HepG2 (cell line): ENCODE measurements around the gene SLC13A3. TPM values are rescaled to one million over a fixed set of nuclear protein-coding genes. Genes with fewer than 3 reads are reported as not detected.
A peak's percentile ranks its signal among the peaks of the same experiment; 100 is the strongest.

Experiments
- HBP1 ChIP-seq: IDR thresholded peaks from 2 replicates; pipeline ENCODE4 v1.6.1; 2016; ENCODE audit warnings: low read depth, control low read depth
- HDAC2 ChIP-seq: sonication (generic); formaldehyde crosslinking; IDR thresholded peaks from 2 replicates; pipeline ENCODE4 v1.4.0; 2020; ENCODE audit warnings: missing genetic modification reagents
- HIC2 ChIP-seq: sonication (generic); formaldehyde crosslinking; IDR thresholded peaks from 2 replicates; pipeline ENCODE4 v1.9.0; 2022; ENCODE audit warnings: low read depth, missing genetic modification reagents
- HIVEP1 ChIP-seq: sonication (generic); formaldehyde crosslinking; IDR thresholded peaks from 2 replicates; pipeline ENCODE4 v1.4.0; 2020; ENCODE audit warnings: mild to moderate bottlenecking, missing genetic modification reagents
- HNRNPK ChIP-seq: fragments of 200-400 bp; formaldehyde crosslinking; IDR thresholded peaks from 2 replicates; pipeline ENCODE4 v1.6.1; 2018; ENCODE audit warnings: low read length, low read depth, moderate library complexity, mild to moderate bottlenecking; ENCODE audit not compliant: poor library complexity, severe bottlenecking
- ISL2 ChIP-seq: sonication (generic); formaldehyde crosslinking; IDR thresholded peaks from 2 replicates; pipeline ENCODE4 v1.5.0; 2020; ENCODE audit warnings: missing genetic modification reagents
- KDM2A ChIP-seq: sonication (generic); formaldehyde crosslinking; IDR thresholded peaks from 2 replicates; pipeline ENCODE4 v1.4.0; 2020; ENCODE audit warnings: low read depth, missing genetic modification reagents, borderline replicate concordance
- KLF11 ChIP-seq: IDR thresholded peaks from 2 replicates; pipeline ENCODE4 v1.6.1; 2016; ENCODE audit warnings: missing compliant biosample characterization
- MED1 ChIP-seq: sonication (generic); formaldehyde crosslinking; IDR thresholded peaks from 2 replicates; pipeline ENCODE4 v1.4.0; 2020; ENCODE audit warnings: missing genetic modification reagents
- NFATC3 ChIP-seq: sonication (generic); formaldehyde crosslinking; IDR thresholded peaks from 2 replicates; pipeline ENCODE4 v1.5.1; 2020; ENCODE audit warnings: mild to moderate bottlenecking, missing genetic modification reagents
- PAX8 ChIP-seq: sonication (generic); formaldehyde crosslinking; IDR thresholded peaks from 2 replicates; pipeline ENCODE4 v1.8.0; 2022; ENCODE audit warnings: mild to moderate bottlenecking, missing genetic modification reagents, borderline replicate concordance
- PBX3 ChIP-seq: sonication (generic); formaldehyde crosslinking; IDR thresholded peaks from 2 replicates; pipeline ENCODE4 v1.8.1; 2023; ENCODE audit warnings: missing genetic modification reagents, inconsistent platforms, borderline replicate concordance
- PHF21A ChIP-seq: sonication (generic); formaldehyde crosslinking; IDR thresholded peaks from 2 replicates; pipeline ENCODE4 v1.5.0; 2020; ENCODE audit warnings: mild to moderate bottlenecking, missing genetic modification reagents
- SAP130 ChIP-seq: IDR thresholded peaks from 2 replicates; pipeline ENCODE4 v1.6.1; 2016; ENCODE audit warnings: low read depth
- SCMH1 ChIP-seq: sonication (generic); formaldehyde crosslinking; IDR thresholded peaks from 2 replicates; pipeline ENCODE4 v1.9.0; 2021; ENCODE audit warnings: missing genetic modification reagents, mild to moderate bottlenecking, borderline replicate concordance
- SNAPC5 ChIP-seq: sonication (generic); formaldehyde crosslinking; IDR thresholded peaks from 2 replicates; pipeline ENCODE4 v1.8.1; 2023; ENCODE audit warnings: mild to moderate bottlenecking, missing genetic modification reagents, borderline replicate concordance
- SOX5 ChIP-seq: IDR thresholded peaks from 2 replicates; pipeline ENCODE4 v1.6.1; 2016; ENCODE audit warnings: borderline replicate concordance
- TCF12 ChIP-seq, 2 experiments: fragments of 450-650 bp in 1 of 2; sonication (generic) in 1 of 2; formaldehyde crosslinking in 1 of 2; IDR thresholded peaks; 2 replicates each; pipeline versions ENCODE4 v1.6.1 to v1.8.0; 2017 to 2022; ENCODE audit warnings: antibody characterized with exemption in 1 of 2, mild to moderate bottlenecking in 1 of 2, missing genetic modification reagents in 1 of 2, moderate library complexity in 1 of 2
- ZBTB34 ChIP-seq: sonication (generic); formaldehyde crosslinking; IDR thresholded peaks from 2 replicates; pipeline ENCODE4 v1.8.0; 2022; ENCODE audit warnings: mild to moderate bottlenecking, missing genetic modification reagents
- ZNF251 ChIP-seq: sonication (generic); formaldehyde crosslinking; IDR thresholded peaks from 2 replicates; pipeline ENCODE4 v1.9.0; 2021; ENCODE audit warnings: mild to moderate bottlenecking, missing genetic modification reagents
- ZNF274 ChIP-seq: sonication (generic); formaldehyde crosslinking; IDR thresholded peaks from 2 replicates; pipeline ENCODE4 v1.5.1; 2020; ENCODE audit warnings: mild to moderate bottlenecking, missing genetic modification reagents
- ZNF354B ChIP-seq: sonication (generic); formaldehyde crosslinking; IDR thresholded peaks from 2 replicates; pipeline ENCODE4 v1.8.0; 2022; ENCODE audit warnings: mild to moderate bottlenecking, missing genetic modification reagents
- ZNF556 ChIP-seq: sonication (generic); formaldehyde crosslinking; IDR thresholded peaks from 2 replicates; pipeline ENCODE4 v1.4.0; 2020; ENCODE audit warnings: mild to moderate bottlenecking, missing genetic modification reagents, borderline replicate concordance
- ZNF772 ChIP-seq: sonication (generic); formaldehyde crosslinking; IDR thresholded peaks from 2 replicates; pipeline ENCODE4 v1.5.0; 2020; ENCODE audit warnings: mild to moderate bottlenecking, missing genetic modification reagents
- polyA plus RNA-seq, 8 experiments: library from polyadenylated mRNA; depleted of rRNA in 3 of 8; stranded (reverse) in 7 of 8; unstranded in 1 of 8; fragments of >200 nt; fragmentation: Illumina TruSeq in 4 of 8; extraction: Trizol in 4 of 8; gene quantifications; 2 replicates each; pipeline versions ENCODE4 v1.2.1 to v1.2.3, GENCODE V29; 2011 to 2016; ENCODE audit warnings: low read depth in 4 of 8, missing spikeins in 1 of 8, mixed read lengths in 1 of 8; ENCODE audit not compliant: insufficient read depth in 1 of 8
- total RNA-seq, 5 experiments: library from RNA; depleted of rRNA; stranded (reverse); fragments of >200 nt; fragmentation: Illumina TruSeq; extraction: Trizol; gene quantifications; 2 replicates each; pipeline ENCODE4 v1.2.3, GENCODE V29; 2016; ENCODE audit warnings: low read depth in 1 of 5

SLC13A3 gene
- total and polyA plus RNA-seq, 2 of the 13 experiments (the other 11 are each of a cell fraction or from before 2014, with no cell fraction given): 66.5 to 76.0 TPM

GRCh38 chr20:46638134-46638897, 12.9 kb downstream of the SLC13A3 start (continued):
- peak; percentile 36; the same call in 1 of the 2 replicates for TF ChIP-seq KLF11
- TF ChIP-seq ZNF251 (CRISPR knock-in tag): peak; percentile 15; the same call in 1 of the 2 replicates
- TF ChIP-seq HIVEP1 (CRISPR knock-in tag): peak; percentile 52; the same call in 1 of the 2 replicates
- 0 out of 2 replicates have a peak, but pooled peaks have one; percentile 69 for TF ChIP-seq NFATC3
- TF ChIP-seq ZBTB34 (CRISPR knock-in tag): 0 out of 2 replicates have a peak, but pooled peaks have one; percentile 63
- TF ChIP-seq TCF12 (IDR thresholded peaks at IDR 0.05): no peak
- peak; percentile 88 for TF ChIP-seq TCF12 (CRISPR knock-in tag; IDR thresholded peaks at IDR 0.05)
- TF ChIP-seq ZNF274 (CRISPR knock-in tag): peak; percentile 74
- no peak; the same call in 1 of the 2 replicates for TF ChIP-seq ZNF772 (CRISPR knock-in tag)
- peak; percentile 86 for TF ChIP-seq HIC2 (CRISPR knock-in tag)
- TF ChIP-seq KDM2A (CRISPR knock-in tag): no peak; the same call in 1 of the 2 replicates
- TF ChIP-seq ZNF354B: no peak
- no peak for TF ChIP-seq PAX8
- TF ChIP-seq MED1 (CRISPR knock-in tag): 0 out of 2 replicates have a peak, but pooled peaks have one; percentile 40
- TF ChIP-seq HDAC2 (CRISPR knock-in tag): peak; percentile 88
- TF ChIP-seq PHF21A (CRISPR knock-in tag): peak; percentile 94
- TF ChIP-seq SCMH1 (CRISPR knock-in tag): no peak
- no peak for TF ChIP-seq PBX3 (CRISPR knock-in tag)
- TF ChIP-seq SNAPC5 (CRISPR knock-in tag): no peak
- TF ChIP-seq HNRNPK: no peak
- TF ChIP-seq HBP1 (CRISPR knock-in tag): 0 out of 2 replicates have a peak, but pooled peaks have one; percentile 41
- peak; percentile 35 for TF ChIP-seq SAP130 (CRISPR knock-in tag)
- TF ChIP-seq SOX5 (CRISPR knock-in tag): peak; percentile 51
- peak; percentile 80; the same call in 1 of the 2 replicates for TF ChIP-seq ZNF556
- TF ChIP-seq ISL2 (CRISPR knock-in tag): peak; percentile 67
